RPMI8226 (cell line): Measurements from ENCODE around the gene ARHGEF7.
"Not testable (repeated sequence)": the region's sequence is repeated elsewhere in the genome, so short reads cannot be mapped to it uniquely, and the experiment has no call there.

ENCODE experiments used
- DNase-seq: peaks from one replicate; pipeline ENCODE4 v3.0.0-alpha.2; 2015

Gene ARHGEF7

DNA sequence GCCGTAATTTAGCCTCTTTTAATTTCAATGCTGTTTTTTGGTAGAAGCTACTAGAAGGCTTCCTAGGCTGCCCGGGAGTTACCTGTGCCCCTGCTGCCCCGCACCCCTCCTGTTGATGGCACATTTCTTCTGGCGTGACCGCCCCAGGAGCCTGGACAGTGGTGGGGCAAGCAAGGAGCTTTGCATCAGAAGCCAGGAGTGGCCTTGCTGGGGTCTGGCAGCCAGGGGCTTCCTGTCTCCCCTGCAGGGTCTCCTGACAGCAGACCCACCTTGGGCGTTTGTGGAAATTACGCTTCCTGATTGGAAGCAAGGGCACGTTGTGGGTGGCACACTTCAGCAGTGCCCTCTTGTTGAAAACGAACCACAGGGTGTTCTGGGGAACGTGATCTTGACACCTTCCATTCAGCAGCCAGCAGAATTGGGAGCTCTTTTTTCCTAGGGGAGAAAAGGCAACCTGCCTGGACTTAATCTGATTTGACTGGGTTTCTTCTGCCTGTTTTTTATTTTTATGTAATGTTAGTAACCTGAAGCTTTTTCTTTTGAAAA is 115.3 kb downstream of the ARHGEF7 start:
- DNase-seq: no peak

GRCh38 chr13:111232191-111232590 is 117.1 kb downstream of the ARHGEF7 start:
- DNase-seq: no peak

- DNase-seq: no peak
Observed at GRCh38 chr13:111233080-111233479, 118.0 kb downstream of the ARHGEF7 start.

DNA sequence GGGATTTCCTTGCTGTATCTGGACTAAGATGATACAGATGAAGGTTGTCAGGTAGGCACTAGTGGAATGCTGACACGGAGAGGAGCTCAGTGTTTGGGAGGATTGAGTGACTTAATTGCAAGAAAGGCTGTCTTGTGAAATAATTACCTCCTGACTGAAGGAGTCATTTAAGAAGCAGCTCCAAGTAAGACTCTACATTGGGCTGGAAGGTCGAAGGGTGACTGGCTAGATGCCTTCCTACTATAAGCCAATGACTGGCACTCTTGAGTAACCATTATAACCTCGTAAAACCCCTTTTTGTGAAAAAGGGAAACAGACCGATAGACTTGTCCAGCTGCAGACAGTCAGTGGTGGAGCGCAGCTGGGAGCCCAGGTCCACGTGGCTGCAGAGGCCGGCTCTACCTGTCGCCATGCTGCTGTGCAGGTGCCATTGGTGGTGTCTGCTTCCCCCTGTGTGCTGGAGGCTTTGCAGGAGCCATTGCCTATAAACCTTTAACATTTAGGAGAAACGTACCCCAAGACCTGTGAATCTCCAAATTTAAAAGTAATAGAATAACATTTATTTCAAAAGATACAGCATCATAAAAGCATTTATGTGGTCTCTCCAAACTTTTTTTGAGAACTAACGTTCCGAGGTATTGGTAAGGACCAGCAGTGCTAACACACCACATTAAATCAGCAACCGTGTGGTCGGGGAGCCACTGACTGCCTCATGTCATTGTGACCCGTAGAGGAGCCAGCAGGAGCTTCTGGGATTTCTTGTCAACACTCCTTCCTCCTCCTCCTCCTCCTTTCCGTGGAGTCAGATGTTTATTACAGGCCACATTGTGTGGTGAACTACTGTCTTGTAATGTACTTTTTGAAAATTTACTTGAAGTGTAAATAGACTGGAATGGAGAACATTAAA is 124.9 kb downstream of the ARHGEF7 start:
- DNase-seq: no peak

- DNase-seq: no peak
Observed at GRCh38 chr13:111241006-111241755, 126.1 kb downstream of the ARHGEF7 start.

- DNase-seq: no peak
Observed at GRCh38 chr13:111241862-111242261, 126.8 kb downstream of the ARHGEF7 start.

DNA sequence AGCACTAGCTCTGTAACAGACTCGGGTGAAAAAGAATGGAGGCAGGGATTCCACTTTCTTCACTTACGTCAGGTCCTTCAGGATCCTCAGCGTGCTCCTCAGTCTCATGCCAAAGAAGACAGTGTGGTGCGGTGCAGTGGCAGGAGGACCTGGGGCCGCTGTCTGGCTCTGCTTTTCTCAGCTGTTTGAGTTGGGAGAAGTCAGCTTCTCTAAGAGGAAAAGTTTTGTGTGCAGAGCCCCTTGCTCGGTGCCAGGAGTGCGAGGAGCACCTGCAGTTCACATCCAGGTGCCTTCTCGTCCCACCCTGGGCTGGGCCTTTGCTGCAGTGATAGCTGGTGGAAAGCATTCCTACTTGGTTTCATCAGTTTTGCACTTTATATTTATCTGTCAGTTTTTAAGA is 127.5 kb downstream of the ARHGEF7 start:
- DNase-seq: no peak

DNA sequence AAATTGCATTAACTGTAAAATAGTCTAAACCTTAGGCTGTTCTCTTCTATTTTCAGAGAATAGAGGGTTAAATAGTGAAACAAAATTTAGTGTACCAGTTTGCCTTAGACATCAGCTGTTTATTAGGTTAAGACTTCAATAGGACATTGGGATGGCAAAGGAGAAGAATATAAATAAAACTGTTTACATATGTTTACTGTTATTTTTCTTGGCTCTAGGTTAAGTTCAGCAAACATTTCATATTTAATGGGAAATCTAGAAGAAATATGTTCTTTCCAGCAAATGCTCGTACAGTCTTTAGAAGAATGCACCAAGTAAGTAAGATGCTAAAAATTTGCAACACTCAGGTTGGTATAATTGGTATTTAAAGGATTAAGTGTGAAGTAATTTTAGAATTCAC is 128.9 kb downstream of the ARHGEF7 start:
- DNase-seq: no peak

GRCh38 chr13:111245576-111246384 is 130.7 kb downstream of the ARHGEF7 start:
- DNase-seq: no peak

DNA sequence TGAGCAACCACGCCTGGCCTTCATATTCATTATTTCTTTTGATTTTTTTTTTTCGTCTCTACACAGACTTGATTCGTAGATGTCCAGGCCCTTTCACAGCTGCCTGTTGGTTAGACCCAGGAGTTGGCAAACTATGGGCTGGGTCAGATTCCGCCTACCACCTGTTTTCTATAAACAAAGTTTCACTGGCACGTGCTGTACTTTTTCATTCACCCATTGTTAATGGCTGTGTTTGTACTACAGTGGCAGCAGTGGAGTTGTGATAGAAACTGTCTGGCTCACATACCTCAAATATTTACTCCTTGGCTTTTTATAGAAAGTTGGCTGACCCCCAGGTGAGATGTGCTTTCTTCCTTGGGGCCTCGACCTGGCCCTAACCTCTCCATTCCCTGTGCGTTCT is 132.4 kb downstream of the ARHGEF7 start:
- no peak for DNase-seq

DNA sequence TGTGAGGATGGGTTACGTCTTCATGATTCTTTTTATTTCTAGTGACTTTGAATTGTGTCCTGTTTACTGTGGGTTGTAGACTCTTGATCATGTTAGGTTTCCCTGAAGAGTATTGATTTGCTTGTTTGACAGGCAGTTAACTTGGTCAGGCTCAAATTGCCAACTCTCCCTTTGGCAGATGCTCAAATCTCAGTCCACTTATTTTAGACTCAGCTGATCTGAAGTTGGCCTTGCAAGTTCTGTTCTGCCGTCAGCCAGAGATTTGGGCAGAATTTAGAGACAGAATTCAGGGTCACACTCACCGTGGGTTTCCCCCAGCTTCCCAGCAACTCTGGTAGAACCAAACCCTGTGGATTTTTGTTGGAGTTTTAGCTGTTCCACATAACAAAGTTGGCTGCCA is 133.7 kb downstream of the ARHGEF7 start:
- no peak for DNase-seq

GRCh38 chr13:111249637-111250360 is 134.7 kb downstream of the ARHGEF7 start:
- no peak for DNase-seq

GRCh38 chr13:111251646-111252445 is 136.7 kb downstream of the ARHGEF7 start:
- DNase-seq: no peak

GRCh38 chr13:111252446-111253364 is 137.6 kb downstream of the ARHGEF7 start:
- DNase-seq: no peak

DNA sequence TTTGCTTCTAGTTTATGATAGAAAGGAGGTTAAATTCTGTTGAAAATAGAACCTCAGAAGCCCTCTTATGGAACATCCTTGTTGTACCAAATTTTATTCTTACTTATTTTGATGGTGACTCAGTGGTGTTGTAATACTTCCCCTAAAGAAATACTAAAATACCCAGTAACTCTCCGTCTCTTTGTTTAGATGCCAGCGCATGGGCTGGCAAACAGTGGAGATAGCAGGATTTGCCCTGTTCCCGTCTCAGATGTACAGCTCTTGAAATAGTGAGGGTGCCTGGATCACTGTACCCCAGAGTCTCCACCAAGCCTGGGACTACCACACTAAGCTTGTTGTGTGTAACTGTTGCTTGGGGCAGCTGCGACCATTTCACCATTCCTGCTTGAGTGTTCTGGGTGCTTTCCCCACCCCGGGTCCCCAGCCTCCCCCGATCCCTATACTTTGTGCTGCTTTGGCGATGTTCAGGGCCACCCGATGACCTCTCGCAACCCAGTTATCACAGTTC is 138.3 kb downstream of the ARHGEF7 start:
- no peak for DNase-seq

DNA sequence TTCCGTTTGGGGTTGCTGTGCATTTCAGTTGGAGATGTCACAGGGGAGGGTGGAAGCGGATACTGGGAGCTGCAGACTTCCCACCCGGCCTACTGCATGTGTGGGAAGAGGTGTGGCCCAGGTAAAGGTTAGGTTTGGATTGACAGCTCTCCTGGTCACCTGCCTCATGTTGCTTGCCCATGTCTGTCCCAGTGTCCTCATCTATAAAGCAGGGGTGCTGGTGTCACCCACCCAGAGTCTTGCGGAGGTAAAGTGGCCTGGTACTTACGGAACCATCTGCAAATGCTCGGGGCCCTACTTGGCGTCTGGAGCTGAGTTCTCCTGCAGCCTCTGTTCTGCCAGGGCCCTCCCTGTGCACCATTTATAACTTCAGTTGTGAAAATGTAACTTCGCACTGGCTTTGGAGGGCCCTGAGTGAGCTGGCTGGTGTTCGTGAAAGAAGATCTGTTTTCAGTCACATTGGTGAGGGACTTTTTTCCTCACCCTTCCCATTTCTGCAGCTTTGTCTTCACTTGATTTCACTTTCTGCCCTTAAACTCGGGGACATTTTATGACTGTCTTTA is 140.2 kb downstream of the ARHGEF7 start:
- DNase-seq: no peak

- DNase-seq: no peak
Observed at GRCh38 chr13:111256458-111256857, 141.3 kb downstream of the ARHGEF7 start.

DNA sequence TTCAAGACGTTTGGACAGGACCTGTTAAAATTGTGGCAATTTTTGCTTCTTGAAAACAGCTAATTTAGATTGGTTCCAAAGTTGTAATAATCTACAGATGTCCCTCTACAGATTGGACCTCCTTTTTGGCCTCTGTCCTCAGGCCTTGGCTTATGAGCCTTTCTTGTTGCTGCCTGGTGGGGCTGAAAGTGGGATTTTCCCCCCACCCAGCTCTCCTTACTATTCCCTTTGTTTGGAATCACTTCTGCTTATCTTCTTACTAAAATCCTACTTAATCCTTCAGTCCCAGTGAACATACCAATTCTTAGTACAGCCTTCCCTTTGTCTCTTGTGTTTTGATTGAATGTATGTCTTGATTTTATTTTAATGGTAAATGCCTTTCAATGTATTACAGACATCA is 141.8 kb downstream of the ARHGEF7 start:
- no peak for DNase-seq

- DNase-seq: not testable (repeated sequence)
Observed at GRCh38 chr13:111257899-111258298, 142.8 kb downstream of the ARHGEF7 start.

GRCh38 chr13:111258637-111259036 is 143.5 kb downstream of the ARHGEF7 start:
- no peak for DNase-seq
